NT2/D1 (cell line): ENCODE data around the gene ADGRD1.

ENCODE experiments used
- SUZ12 ChIP-seq: IDR thresholded peaks from 2 replicates; pipeline ENCODE4 v1.6.1; 2011; ENCODE audit not compliant: insufficient read length, insufficient read depth; ENCODE audit errors: extremely low read depth
- YY1 ChIP-seq: IDR thresholded peaks from 2 replicates; pipeline ENCODE4 v1.6.1; 2011; ENCODE audit not compliant: insufficient read length, insufficient read depth
- ZNF274 ChIP-seq: IDR thresholded peaks from 2 replicates; pipeline ENCODE4 v1.6.1; 2011; ENCODE audit warnings: mild to moderate bottlenecking, low read depth, low read length

GRCh38 chr12:131077931-131078391 is 124.3 kb downstream of the ADGRD1 start:
- TF ChIP-seq YY1: no peak
- TF ChIP-seq ZNF274: no peak
- TF ChIP-seq SUZ12: no peak
